Breast epithelium (tissue), 3 donors: ENCODE measurements around the gene SP140.

ENCODE experiments used
- POLR2A ChIP-seq: fragments of 450-650 bp; IDR thresholded peaks from one replicate; pipeline ENCODE4 v1.6.1; 2016; ENCODE audit warnings: antibody characterized with exemption, mild to moderate bottlenecking, moderate library complexity
- TF ChIP-seq, protein P1 (sequence below), 3 donors: fragments of 450-650 bp; IDR thresholded peaks; one replicate each; pipeline ENCODE4 v1.5.1; 2016 to 2017; ENCODE audit warnings: antibody characterized with exemption in 3 of 3, mild to moderate bottlenecking in 3 of 3, moderate library complexity in 3 of 3

DNA sequence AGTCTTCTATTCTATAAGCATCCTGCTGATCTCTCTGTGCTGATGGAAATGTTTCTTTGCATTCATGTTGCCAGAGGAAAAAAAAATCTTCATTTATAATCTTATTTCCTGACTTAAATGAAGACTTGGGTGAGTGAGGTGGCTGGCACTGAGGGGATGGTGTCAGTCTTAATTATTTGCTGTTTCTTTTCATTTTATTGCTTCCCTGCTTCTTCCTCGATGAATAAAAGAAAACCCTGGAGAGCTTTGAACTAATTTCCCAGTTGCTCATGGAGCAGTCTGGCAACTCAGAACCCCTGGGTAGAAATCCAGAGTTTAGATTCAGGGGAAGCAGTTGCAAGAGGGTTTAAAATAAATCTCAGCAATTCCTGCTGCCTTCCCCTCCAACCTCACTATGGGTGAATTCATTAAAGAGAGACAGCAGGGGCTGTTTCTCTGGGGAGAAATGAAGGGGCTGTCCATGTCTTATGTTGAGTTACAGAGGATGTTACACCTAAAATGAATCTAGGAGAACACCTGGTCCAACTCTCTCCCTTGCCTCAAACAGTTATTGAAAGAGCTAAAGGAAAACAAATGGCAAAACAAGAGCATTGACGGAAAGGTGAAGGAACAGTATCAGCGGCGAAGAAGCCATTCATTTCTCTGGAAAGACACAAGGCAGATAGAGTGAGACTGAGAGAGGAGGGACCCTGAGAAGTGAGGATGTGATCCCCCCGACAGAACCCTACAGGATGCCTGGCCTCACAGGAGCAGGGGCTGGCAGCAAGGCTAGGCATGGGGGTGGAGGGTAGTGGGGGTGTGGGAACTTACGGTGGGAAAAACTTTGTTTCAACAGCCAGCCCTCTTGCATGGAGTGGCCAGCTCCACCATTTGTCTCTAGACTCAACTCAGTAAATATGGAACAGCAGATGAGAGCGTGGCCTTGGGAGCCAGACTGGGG is 46.7 kb upstream of the SP140 start:
- TF ChIP-seq, protein P1, sequence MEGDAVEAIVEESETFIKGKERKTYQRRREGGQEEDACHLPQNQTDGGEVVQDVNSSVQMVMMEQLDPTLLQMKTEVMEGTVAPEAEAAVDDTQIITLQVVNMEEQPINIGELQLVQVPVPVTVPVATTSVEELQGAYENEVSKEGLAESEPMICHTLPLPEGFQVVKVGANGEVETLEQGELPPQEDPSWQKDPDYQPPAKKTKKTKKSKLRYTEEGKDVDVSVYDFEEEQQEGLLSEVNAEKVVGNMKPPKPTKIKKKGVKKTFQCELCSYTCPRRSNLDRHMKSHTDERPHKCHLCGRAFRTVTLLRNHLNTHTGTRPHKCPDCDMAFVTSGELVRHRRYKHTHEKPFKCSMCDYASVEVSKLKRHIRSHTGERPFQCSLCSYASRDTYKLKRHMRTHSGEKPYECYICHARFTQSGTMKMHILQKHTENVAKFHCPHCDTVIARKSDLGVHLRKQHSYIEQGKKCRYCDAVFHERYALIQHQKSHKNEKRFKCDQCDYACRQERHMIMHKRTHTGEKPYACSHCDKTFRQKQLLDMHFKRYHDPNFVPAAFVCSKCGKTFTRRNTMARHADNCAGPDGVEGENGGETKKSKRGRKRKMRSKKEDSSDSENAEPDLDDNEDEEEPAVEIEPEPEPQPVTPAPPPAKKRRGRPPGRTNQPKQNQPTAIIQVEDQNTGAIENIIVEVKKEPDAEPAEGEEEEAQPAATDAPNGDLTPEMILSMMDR (IDR thresholded peaks at IDR 0.05): no peak
- TF ChIP-seq POLR2A: no peak
